HG03064 (cell line): ENCODE results near the gene SCN5A.

ENCODE experiments used
- ATAC-seq: cut with Tn5 transposase; IDR thresholded peaks from one replicate; pipeline ENCODE4 v1.9.1; 2021; ENCODE audit warnings: low read depth; ENCODE audit not compliant: unreplicated experiment

SCN5A gene

GRCh38 chr3:38648024-38648658, 1.3 kb downstream of the SCN5A start:
- no peak for ATAC-seq

GRCh38 chr3:38647217-38647970, 2.1 kb downstream of the SCN5A start:
- no peak for ATAC-seq

GRCh38 chr3:38646630-38647029, 2.9 kb downstream of the SCN5A start:
- ATAC-seq: no peak

GRCh38 chr3:38646062-38646461, 3.4 kb downstream of the SCN5A start:
- no peak for ATAC-seq

GRCh38 chr3:38645601-38646000, 3.9 kb downstream of the SCN5A start:
- no peak for ATAC-seq

GRCh38 chr3:38645076-38645475, 4.4 kb downstream of the SCN5A start:
- ATAC-seq: no peak

GRCh38 chr3:38644662-38645053, 4.8 kb downstream of the SCN5A start:
- no peak for ATAC-seq

- ATAC-seq: no peak
Observed at GRCh38 chr3:38644016-38644661, 5.3 kb downstream of the SCN5A start.

GRCh38 chr3:38643592-38643991, 5.9 kb downstream of the SCN5A start:
- ATAC-seq: no peak

GRCh38 chr3:38643090-38643489, 6.4 kb downstream of the SCN5A start:
- ATAC-seq: no peak

- no peak for ATAC-seq
Observed at GRCh38 chr3:38641461-38642110, 7.9 kb downstream of the SCN5A start.

- no peak for ATAC-seq
Observed at GRCh38 chr3:38640661-38641452, 8.6 kb downstream of the SCN5A start.

- ATAC-seq: no peak
Observed at GRCh38 chr3:38638354-38638753, 11.1 kb downstream of the SCN5A start.

- no peak for ATAC-seq
Observed at GRCh38 chr3:38637906-38638305, 11.6 kb downstream of the SCN5A start.

GRCh38 chr3:38636881-38637280, 12.6 kb downstream of the SCN5A start:
- ATAC-seq: no peak

- ATAC-seq: no peak
Observed at GRCh38 chr3:38636464-38636863, 13.0 kb downstream of the SCN5A start.

- no peak for ATAC-seq
Observed at GRCh38 chr3:38634111-38634510, 15.4 kb downstream of the SCN5A start.

GRCh38 chr3:38632989-38633388, 16.5 kb downstream of the SCN5A start:
- no peak for ATAC-seq

- ATAC-seq: no peak
Observed at GRCh38 chr3:38630606-38631005, 18.9 kb downstream of the SCN5A start.

- ATAC-seq: no peak
Observed at GRCh38 chr3:38630070-38630469, 19.4 kb downstream of the SCN5A start.

GRCh38 chr3:38628835-38629234, 20.7 kb downstream of the SCN5A start:
- ATAC-seq: no peak
